Keratinocyte (primary cell): Measurements from ENCODE around the gene MAGI2. TPM values are rescaled to one million over a fixed set of nuclear protein-coding genes. Genes with fewer than 3 reads are reported as not detected.

ENCODE experiments used
- DNase-seq: peaks from one replicate; pipeline ENCODE4 v3.0.0-alpha.2; 2011; ENCODE audit warnings: low read depth, missing footprints, low spot score
- FAIRE-seq: peaks from 2 replicates; lab custom pipeline; 2011; peaks lifted over from hg19 to GRCh38; lab: Jason Lieb, UNC
- H2AFZ ChIP-seq: 2 replicates; pipeline ENCODE4 v1.6.0; 2012; ENCODE audit warnings: low read length, control low read depth, inconsistent platforms; ENCODE audit not compliant: control insufficient read depth
- H3K27ac ChIP-seq: 2 replicates; pipeline ENCODE4 v1.5.1; 2011; ENCODE audit warnings: low read length; ENCODE audit not compliant: control insufficient read depth, insufficient read depth
- H3K27me3 ChIP-seq: 3 replicates; pipeline ENCODE4 v1.6.0; 2011; ENCODE audit warnings: low read length; ENCODE audit not compliant: control insufficient read depth, insufficient read depth; ENCODE audit errors: extremely low read depth
- H3K36me3 ChIP-seq, 2 experiments: 2 replicates in 1 of 2; 3 replicates in 1 of 2; pipeline ENCODE4 v1.5.1; 2011; ENCODE audit warnings: low read length in 2 of 2, mild to moderate bottlenecking in 1 of 2; ENCODE audit not compliant: control insufficient read depth in 2 of 2, insufficient read depth in 2 of 2; ENCODE audit errors: extremely low read depth in 1 of 2
- H3K4me1 ChIP-seq: 3 replicates; pipeline ENCODE4 v1.5.1; 2011; ENCODE audit warnings: low read length; ENCODE audit not compliant: control insufficient read depth, insufficient read depth; ENCODE audit errors: extremely low read depth
- H3K4me2 ChIP-seq: 3 replicates; pipeline ENCODE4 v1.6.0; 2011; ENCODE audit warnings: low read depth, low read length; ENCODE audit not compliant: control insufficient read depth, insufficient read depth; ENCODE audit errors: extremely low read depth
- H3K4me3 ChIP-seq, 3 experiments: fragments of 200-600 bp in 1 of 3; sonication (generic) in 1 of 3; 2 replicates in 2 of 3; 3 replicates in 1 of 3; pipeline ENCODE4 v1.5.1; 2011 to 2016; ENCODE audit warnings: low read length in 3 of 3, mild to moderate bottlenecking in 3 of 3, control low read depth in 2 of 3, inconsistent platforms in 1 of 3, low read depth in 1 of 3, mixed read lengths in 1 of 3, mixed run types in 1 of 3, moderate library complexity in 1 of 3; ENCODE audit not compliant: control insufficient read depth in 2 of 3, insufficient read depth in 2 of 3; ENCODE audit errors: extremely low read depth in 1 of 3
- H3K79me2 ChIP-seq: 2 replicates; pipeline ENCODE4 v1.6.0; 2012; ENCODE audit warnings: low read length; ENCODE audit not compliant: control insufficient read depth, insufficient read depth
- H3K9ac ChIP-seq: 3 replicates; pipeline ENCODE4 v1.6.0; 2011; ENCODE audit warnings: low read length; ENCODE audit not compliant: control insufficient read depth, insufficient read depth; ENCODE audit errors: extremely low read depth
- H3K9me1 ChIP-seq: 3 replicates; pipeline ENCODE4 v1.6.0; 2011; ENCODE audit warnings: low read length; ENCODE audit not compliant: control insufficient read depth, insufficient read depth; ENCODE audit errors: extremely low read depth
- H3K9me3 ChIP-seq: 2 replicates; pipeline ENCODE4 v1.5.1; 2012; ENCODE audit warnings: low read depth, low read length; ENCODE audit not compliant: control insufficient read depth
- H4K20me1 ChIP-seq: 3 replicates; pipeline ENCODE4 v1.6.0; 2011; ENCODE audit warnings: low read length; ENCODE audit not compliant: control insufficient read depth, insufficient read depth; ENCODE audit errors: extremely low read depth
- CTCF ChIP-seq, 3 experiments: IDR thresholded peaks in 1 of 3; conservative IDR thresholded peaks in 1 of 3; optimal IDR thresholded peaks in 1 of 3; 2 replicates in 2 of 3; 3 replicates in 1 of 3; pipeline versions ENCODE3 to v1.5.1; 2011; ENCODE audit warnings: low read length in 3 of 3, mild to moderate bottlenecking in 3 of 3, moderate library complexity in 2 of 3, control low read depth in 1 of 3, inconsistent platforms in 1 of 3; ENCODE audit not compliant: insufficient read depth in 2 of 3; ENCODE audit errors: extremely low read depth in 1 of 3
- EZH2 ChIP-seq: IDR thresholded peaks from one replicate; pipeline ENCODE4 v1.6.1; 2012; ENCODE audit warnings: inconsistent platforms, mild to moderate bottlenecking, low read length, moderate library complexity
- dilution Hi-C: fragments of 300-500 bp; cut with MboI; formaldehyde crosslinking; loops from one replicate; pipeline ENCODE4 v1.7.0; 2020; ENCODE audit warnings: low sequenced_read_pairs; ENCODE audit not compliant: extremely low pct_ligation_motif_present
- polyA plus RNA-seq, 5 experiments: library from polyadenylated mRNA; depleted of rRNA in 3 of 5; stranded (reverse) in 3 of 5; stranded (forward) in 1 of 5; unstranded in 1 of 5; fragments of >200 nt; gene quantifications; 1 replicate in 1 of 5; 2 replicates in 3 of 5; 3 replicates in 1 of 5; pipeline versions ENCODE4 v1.2.1 to v1.2.3, GENCODE V29; 2011 to 2012; ENCODE audit warnings: missing spikeins in 2 of 5, low read depth in 1 of 5, low replicate concordance in 1 of 5

The MAGI2 gene
- polyA plus RNA-seq, 1 donor (not counting 4 experiments of a cell fraction or from before 2014, with no cell fraction given), result 0.07 TPM

GRCh38 chr7:78779788-78780187, 673.7 kb downstream of the MAGI2 start:
- H3K4me2 ChIP-seq, result no peak overlapping the region
- H3K4me1 ChIP-seq, result peaks cover 2% of the 10 kb centered on the region
- no peaks in the 10 kb centered on the region for H3K79me2 ChIP-seq
- no peaks in the 10 kb centered on the region for H3K36me3 ChIP-seq
- no peaks in the 10 kb centered on the region for H3K27me3 ChIP-seq
- TF ChIP-seq CTCF (optimal IDR thresholded peaks at IDR 0.05 in 1 of 3, IDR thresholded peaks at IDR 0.05 in 1 of 3, conservative IDR thresholded peaks at IDR 0.05 in 1 of 3; ENCODE audit: extremely low read depth in 1 of 3, insufficient read depth in 2 of 3, low read length in 3 of 3) (no peak), EZH2 (no peak)
- H3K4me3 ChIP-seq, result no peak overlapping the region
- no peaks in the 10 kb centered on the region for H4K20me1 ChIP-seq
- H2AFZ ChIP-seq, result no peak overlapping the region
- dilution Hi-C loops, result no loop called here
- no peaks in the 10 kb centered on the region for H3K9me3 ChIP-seq
- H3K9me1 ChIP-seq, result no peaks in the 10 kb centered on the region
- H3K9ac ChIP-seq, result no peak overlapping the region
- FAIRE-seq (no peak), DNase-seq (no peak)
- no peak overlapping the region for H3K27ac ChIP-seq

GRCh38 chr7:78777829-78778228, 675.6 kb downstream of the MAGI2 start:
- FAIRE-seq, result no peak
- H3K9me3 ChIP-seq, result no peaks in the 10 kb centered on the region
- H3K4me3 ChIP-seq, result no peak overlapping the region
- H3K27me3 ChIP-seq, result no peaks in the 10 kb centered on the region
- H3K9me1 ChIP-seq, result no peaks in the 10 kb centered on the region
- H2AFZ ChIP-seq, result no peak overlapping the region
- peaks cover 2% of the 10 kb centered on the region for H3K4me1 ChIP-seq
- H3K27ac ChIP-seq, result no peak overlapping the region
- no peak overlapping the region for H3K9ac ChIP-seq
- H3K36me3 ChIP-seq, result no peaks in the 10 kb centered on the region
- dilution Hi-C loops, result no loop called here
- H3K79me2 ChIP-seq, result no peaks in the 10 kb centered on the region
- no peak for TF ChIP-seq CTCF (optimal IDR thresholded peaks at IDR 0.05 in 1 of 3, IDR thresholded peaks at IDR 0.05 in 1 of 3, conservative IDR thresholded peaks at IDR 0.05 in 1 of 3; ENCODE audit: extremely low read depth in 1 of 3, insufficient read depth in 2 of 3, low read length in 3 of 3)
- TF ChIP-seq EZH2, result no peak
- no peaks in the 10 kb centered on the region for H4K20me1 ChIP-seq
- no peak for DNase-seq
- H3K4me2 ChIP-seq, result no peak overlapping the region
